ENCODE measurements around the gene LRP1-AS. TPM values are rescaled to one million over a fixed set of nuclear protein-coding genes. Genes with fewer than 3 reads are reported as not detected.

LRP1-AS gene
- total RNA-seq, 1 experiment from 2014 or later, result not detected

DNA sequence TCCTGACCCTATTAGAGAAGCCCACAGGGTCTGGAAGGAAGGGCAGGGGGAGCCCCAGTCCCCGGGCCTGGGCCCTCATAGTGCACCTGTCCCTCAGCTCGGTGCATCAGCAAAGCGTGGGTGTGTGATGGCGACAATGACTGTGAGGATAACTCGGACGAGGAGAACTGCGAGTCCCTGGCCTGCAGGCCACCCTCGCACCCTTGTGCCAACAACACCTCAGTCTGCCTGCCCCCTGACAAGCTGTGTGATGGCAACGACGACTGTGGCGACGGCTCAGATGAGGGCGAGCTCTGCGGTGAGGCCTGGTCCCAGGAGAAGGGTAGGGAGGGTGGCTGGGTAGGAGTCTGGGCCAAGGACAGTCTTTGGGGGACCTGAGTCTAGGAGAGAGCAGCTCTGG, 26.3 kb upstream of the LRP1-AS start:
- H3K9me3 ChIP-seq (ENCODE audit: control insufficient read depth in 1 of 2, insufficient read depth in 1 of 2, low read depth in 1 of 2, low read length in 2 of 2), result no peaks in the 10 kb centered on the region
- ATAC-seq (no peak), DNase-seq (ENCODE audit: low read depth, low spot score) (no peak)
- H3K27me3 ChIP-seq (ENCODE audit: insufficient read depth, low read length), result no peaks in the 10 kb centered on the region
- BruUV-seq (replicated peaks), result no TSS peak
- intact Hi-C loops (cut with micrococcal nuclease), result loop anchor here (1.0 kb wide), 1 partner anchor 49 kb away; no protein-coding TSS in a partner anchor
- TF ChIP-seq, protein P1, sequence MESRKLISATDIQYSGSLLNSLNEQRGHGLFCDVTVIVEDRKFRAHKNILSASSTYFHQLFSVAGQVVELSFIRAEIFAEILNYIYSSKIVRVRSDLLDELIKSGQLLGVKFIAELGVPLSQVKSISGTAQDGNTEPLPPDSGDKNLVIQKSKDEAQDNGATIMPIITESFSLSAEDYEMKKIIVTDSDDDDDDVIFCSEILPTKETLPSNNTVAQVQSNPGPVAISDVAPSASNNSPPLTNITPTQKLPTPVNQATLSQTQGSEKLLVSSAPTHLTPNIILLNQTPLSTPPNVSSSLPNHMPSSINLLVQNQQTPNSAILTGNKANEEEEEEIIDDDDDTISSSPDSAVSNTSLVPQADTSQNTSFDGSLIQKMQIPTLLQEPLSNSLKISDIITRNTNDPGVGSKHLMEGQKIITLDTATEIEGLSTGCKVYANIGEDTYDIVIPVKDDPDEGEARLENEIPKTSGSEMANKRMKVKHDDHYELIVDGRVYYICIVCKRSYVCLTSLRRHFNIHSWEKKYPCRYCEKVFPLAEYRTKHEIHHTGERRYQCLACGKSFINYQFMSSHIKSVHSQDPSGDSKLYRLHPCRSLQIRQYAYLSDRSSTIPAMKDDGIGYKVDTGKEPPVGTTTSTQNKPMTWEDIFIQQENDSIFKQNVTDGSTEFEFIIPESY (IDR thresholded peaks at IDR 0.05; ENCODE audit: extremely low read depth, insufficient replicate concordance, low read length), result no peak
- TF ChIP-seq POLR2A (IDR thresholded peaks at IDR 0.05; ENCODE audit: borderline replicate concordance, extremely low read depth, insufficient read depth, insufficient read length) (no peak), SP1 (IDR thresholded peaks at IDR 0.05; ENCODE audit: low read depth) (no peak), ZNF274 (IDR thresholded peaks at IDR 0.05; ENCODE audit: low read depth, low read length) (no peak), SRF (IDR thresholded peaks at IDR 0.05; ENCODE audit: low read depth) (no peak), JUND (IDR thresholded peaks at IDR 0.05) (no peak), EGR1 (IDR thresholded peaks at IDR 0.05; ENCODE audit: low read depth) (no peak), RAD21 (IDR thresholded peaks at IDR 0.05; ENCODE audit: low read depth) (no peak), EZH2phosphoT487 (IDR thresholded peaks at IDR 0.05; ENCODE audit: borderline replicate concordance) (no peak), SIN3A (IDR thresholded peaks at IDR 0.05; ENCODE audit: low read depth) (no peak)
- TF ChIP-seq, protein P2, sequence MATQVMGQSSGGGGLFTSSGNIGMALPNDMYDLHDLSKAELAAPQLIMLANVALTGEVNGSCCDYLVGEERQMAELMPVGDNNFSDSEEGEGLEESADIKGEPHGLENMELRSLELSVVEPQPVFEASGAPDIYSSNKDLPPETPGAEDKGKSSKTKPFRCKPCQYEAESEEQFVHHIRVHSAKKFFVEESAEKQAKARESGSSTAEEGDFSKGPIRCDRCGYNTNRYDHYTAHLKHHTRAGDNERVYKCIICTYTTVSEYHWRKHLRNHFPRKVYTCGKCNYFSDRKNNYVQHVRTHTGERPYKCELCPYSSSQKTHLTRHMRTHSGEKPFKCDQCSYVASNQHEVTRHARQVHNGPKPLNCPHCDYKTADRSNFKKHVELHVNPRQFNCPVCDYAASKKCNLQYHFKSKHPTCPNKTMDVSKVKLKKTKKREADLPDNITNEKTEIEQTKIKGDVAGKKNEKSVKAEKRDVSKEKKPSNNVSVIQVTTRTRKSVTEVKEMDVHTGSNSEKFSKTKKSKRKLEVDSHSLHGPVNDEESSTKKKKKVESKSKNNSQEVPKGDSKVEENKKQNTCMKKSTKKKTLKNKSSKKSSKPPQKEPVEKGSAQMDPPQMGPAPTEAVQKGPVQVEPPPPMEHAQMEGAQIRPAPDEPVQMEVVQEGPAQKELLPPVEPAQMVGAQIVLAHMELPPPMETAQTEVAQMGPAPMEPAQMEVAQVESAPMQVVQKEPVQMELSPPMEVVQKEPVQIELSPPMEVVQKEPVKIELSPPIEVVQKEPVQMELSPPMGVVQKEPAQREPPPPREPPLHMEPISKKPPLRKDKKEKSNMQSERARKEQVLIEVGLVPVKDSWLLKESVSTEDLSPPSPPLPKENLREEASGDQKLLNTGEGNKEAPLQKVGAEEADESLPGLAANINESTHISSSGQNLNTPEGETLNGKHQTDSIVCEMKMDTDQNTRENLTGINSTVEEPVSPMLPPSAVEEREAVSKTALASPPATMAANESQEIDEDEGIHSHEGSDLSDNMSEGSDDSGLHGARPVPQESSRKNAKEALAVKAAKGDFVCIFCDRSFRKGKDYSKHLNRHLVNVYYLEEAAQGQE (IDR thresholded peaks at IDR 0.05; ENCODE audit: low read depth), result no peak
- no peak overlapping the region for H3K9ac ChIP-seq (ENCODE audit: low read length)
- peaks cover 18 to 28% of the 10 kb centered on the region in 2 experiments for H3K4me1 ChIP-seq (ENCODE audit: control insufficient read depth in 1 of 2, insufficient read depth in 2 of 2, low read length in 2 of 2)
- H3K36me3 ChIP-seq (ENCODE audit: control insufficient read depth in 1 of 2, insufficient read depth in 2 of 2, low read length in 2 of 2), result no peaks in the 10 kb centered on the region; a peak in 1 of 4 replicates
- no peak overlapping the region for H3K27ac ChIP-seq (ENCODE audit: low read depth, low read length)
- H3K4me3 ChIP-seq (replicated peaks in 1 of 2; ENCODE audit: low read depth in 1 of 2, low read length in 2 of 2), result no peak overlapping the region
- no peak overlapping the region for H2AFZ ChIP-seq (ENCODE audit: low read depth, low read length, poor library complexity, severe bottlenecking)
- no peaks in the 10 kb centered on the region for H3K9me2 ChIP-seq (ENCODE audit: insufficient read depth)
- ChIA-PET CTCF (interaction anchor here (0.8 to 5.0 kb wide), 5 partner anchors 10 to 105 kb away, joined by 3 to 40 read pairs (median 17); partner anchors contain the start of gene LRP1), RAD21 (ENCODE audit: low non-redundant PET in 1 of 2, low total read pairs in 2 of 2, uncharacterized antibody in 2 of 2, unreplicated experiment in 2 of 2) (interaction anchor here (0.7 to 1.8 kb wide), 3 partner anchors 45 to 62 kb away, joined by 3 read pairs; partner anchors contain the start of genes LRP1 (in 1 of the 2) and STAT6 (in 1 of the 2)), POLR2A (no interaction called here)
- no peaks in the 10 kb centered on the region for H4K20me1 ChIP-seq (ENCODE audit: insufficient read depth)
- no peaks in the 10 kb centered on the region for H3K79me2 ChIP-seq (ENCODE audit: insufficient read depth, low read length)
- no peak overlapping the region for H3K4me2 ChIP-seq (ENCODE audit: low read length)

All from HCT116 (cell line).